Tibial artery (tissue), 4 donors: ENCODE data around the gene RNF121.

Experiments used
- DNase-seq, 2 donors: peaks; one replicate each; pipeline ENCODE4 v3.0.0-alpha.2; 2019
- H3K27ac ChIP-seq, 2 donors: fragments of 200-600 bp; sonication (generic) in 1 of 2; 1 replicate in 1 of 2; 2 replicates in 1 of 2; pipeline ENCODE4 v1.5.1; 2018 to 2019; ENCODE audit warnings: mild to moderate bottlenecking in 1 of 2
- H3K27me3 ChIP-seq, 2 donors: fragments of 200-600 bp; sonication (generic) in 1 of 2; one replicate each; pipeline versions ENCODE4 v1.5.1 to v1.6.0; 2016 to 2019
- H3K36me3 ChIP-seq, 3 donors: fragments of 200-600 bp; sonication (generic) in 2 of 3; one replicate each; pipeline ENCODE4 v1.5.1; 2016 to 2019; ENCODE audit warnings: mild to moderate bottlenecking in 2 of 3
- H3K4me1 ChIP-seq, 4 donors: fragments of 200-600 bp; sonication (generic) in 2 of 4; 1 replicate in 3 of 4; 2 replicates in 1 of 4; pipeline ENCODE4 v1.5.1; 2016 to 2019
- H3K4me3 ChIP-seq, 2 donors: fragments of 200-600 bp; sonication (generic) in 1 of 2; 1 replicate in 1 of 2; 2 replicates in 1 of 2; pipeline ENCODE4 v1.5.1; 2018 to 2019; ENCODE audit warnings: mild to moderate bottlenecking in 2 of 2
- H3K9me3 ChIP-seq, 3 donors: fragments of 200-600 bp; sonication (generic) in 1 of 3; one replicate each; pipeline ENCODE4 v1.5.1; 2016 to 2019
- CTCF ChIP-seq, 2 experiments: fragments of 200-600 bp in 1 of 2; fragments of 450-650 bp in 1 of 2; IDR thresholded peaks; one replicate each; pipeline ENCODE4 v1.5.1; 2017 to 2019; ENCODE audit warnings: antibody characterized with exemption in 2 of 2, mild to moderate bottlenecking in 1 of 2, moderate library complexity in 1 of 2
- intact Hi-C: fragments of 100-400 bp; cut with DNase I; formaldehyde crosslinking; loops from one replicate; pipeline ENCODE4 v1.15.0; 2023; ENCODE audit warnings: low total_unique reads

The RNF121 gene

GRCh38 chr11:72039031-72039855, 110.4 kb downstream of the RNF121 start:
- peak overlapping the region; percentile 54 to 55 for H3K4me3 ChIP-seq
- peaks cover 0 to 68% (median 52%) of the 10 kb centered on the region in 4 donors for H3K4me1 ChIP-seq
- no peaks in the 10 kb centered on the region for H3K9me3 ChIP-seq
- peak overlapping the region; percentile 86 to 92 for H3K27ac ChIP-seq
- intact Hi-C loops: no loop called here
- peaks cover 15 to 18% (median 16%) of the 10 kb centered on the region in 3 donors for H3K36me3 ChIP-seq
- peak in 1 of 2 donors; percentile 78 for DNase-seq
- no peak for TF ChIP-seq CTCF (IDR thresholded peaks at IDR 0.05)
- no peaks in the 10 kb centered on the region for H3K27me3 ChIP-seq

- intact Hi-C loops: loop anchor here (2.0 kb wide), 1 partner anchor 41 kb away; the partner anchor contains the start of genes LRRC51 and NUMA1
- no peak for TF ChIP-seq CTCF (IDR thresholded peaks at IDR 0.05)
- no peaks in the 10 kb centered on the region for H3K27me3 ChIP-seq
- peaks cover 0 to 69% (median 50%) of the 10 kb centered on the region in 4 donors for H3K4me1 ChIP-seq
- H3K4me3 ChIP-seq: peak overlapping the region; percentile 54 to 55
- H3K9me3 ChIP-seq: no peaks in the 10 kb centered on the region
- H3K36me3 ChIP-seq: peaks cover 8 to 12% (median 10%) of the 10 kb centered on the region in 3 donors
- peak overlapping the region; percentile 86 to 92 for H3K27ac ChIP-seq
- no peak for DNase-seq
Observed at GRCh38 chr11:72039856-72040401, 111.1 kb downstream of the RNF121 start.

- H3K36me3 ChIP-seq: peaks cover under 1 to 4% (median 2%) of the 10 kb centered on the region in 3 donors
- TF ChIP-seq CTCF (IDR thresholded peaks at IDR 0.05): no peak
Observed at GRCh38 chr11:72040491-72041363, 111.9 kb downstream of the RNF121 start.

GRCh38 chr11:72041364-72042063, 112.7 kb downstream of the RNF121 start:
- H3K27me3 ChIP-seq: no peaks in the 10 kb centered on the region
- DNase-seq: peak; percentile 82 to 93
- no peaks in the 10 kb centered on the region for H3K9me3 ChIP-seq
- intact Hi-C loops: loop anchor here (2.0 kb wide), 1 partner anchor 39 kb away; the partner anchor contains the start of genes LRRC51 and NUMA1
- TF ChIP-seq CTCF (IDR thresholded peaks at IDR 0.05): no peak
- H3K27ac ChIP-seq: peak overlapping the region; percentile 86 to 92
- H3K4me3 ChIP-seq: peak overlapping the region; percentile 54 to 55
- no peaks in the 10 kb centered on the region for H3K36me3 ChIP-seq
- peaks cover 0 to 56% (median 38%) of the 10 kb centered on the region in 4 donors for H3K4me1 ChIP-seq

More at GRCh38 chr11:72040491-72041363, 111.9 kb downstream of the RNF121 start:
- peak; percentile 97 to 98 for DNase-seq
- intact Hi-C loops: loop anchor here (2.0 kb wide), 1 partner anchor 40 kb away; the partner anchor contains the start of genes LRRC51 and NUMA1
- Histone ChIP-seq H3K4me3 (peak overlapping the region; percentile 54 to 55), H3K27me3 (no peaks in the 10 kb centered on the region), H3K27ac (peak overlapping the region; percentile 86 to 92), H3K9me3 (no peaks in the 10 kb centered on the region), H3K4me1 (peaks cover 0 to 63% (median 46%) of the 10 kb centered on the region in 4 donors)
